GM13976 (cell line): Measurements from ENCODE around the gene CCDC33.

Experiments used
- DNase-seq: peaks from one replicate; pipeline ENCODE4 v3.0.0; 2012; ENCODE audit warnings: low spot score
- CTCF ChIP-seq: IDR thresholded peaks from 2 replicates; pipeline ENCODE4 v1.5.1; 2012; ENCODE audit warnings: borderline replicate concordance, mild to moderate bottlenecking; ENCODE audit not compliant: insufficient read depth; ENCODE audit errors: extremely low read depth, missing control alignments, control extremely low read depth
- in situ Hi-C: fragments of 300-500 bp; cut with MboI; formaldehyde crosslinking; loops from one replicate; pipeline ENCODE4 v1.12.0; 2022; ENCODE audit warnings: low sequenced_read_pairs, mixed read lengths, inconsistent platforms; ENCODE audit not compliant: unreplicated experiment

The CCDC33 gene

DNA sequence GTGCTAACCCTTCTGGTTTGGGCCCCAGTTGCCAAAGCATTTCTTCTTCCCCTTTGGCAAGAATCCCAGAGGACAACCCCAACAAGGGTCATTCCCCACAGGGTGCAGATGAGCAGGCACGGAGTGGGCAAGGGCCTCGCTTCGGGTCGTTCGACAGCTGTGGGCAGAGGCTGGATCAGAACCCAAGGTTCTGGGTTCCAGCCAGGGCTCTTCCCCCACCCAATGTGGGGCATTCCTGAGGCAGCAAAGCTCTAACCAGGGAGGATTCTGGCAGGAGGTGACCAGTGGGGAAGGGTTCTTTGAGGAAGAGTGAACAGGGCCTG lies 83.0 kb downstream of the CCDC33 start:
- no peak for DNase-seq
- in situ Hi-C loops: no loop called here
- no peak for TF ChIP-seq CTCF

DNA sequence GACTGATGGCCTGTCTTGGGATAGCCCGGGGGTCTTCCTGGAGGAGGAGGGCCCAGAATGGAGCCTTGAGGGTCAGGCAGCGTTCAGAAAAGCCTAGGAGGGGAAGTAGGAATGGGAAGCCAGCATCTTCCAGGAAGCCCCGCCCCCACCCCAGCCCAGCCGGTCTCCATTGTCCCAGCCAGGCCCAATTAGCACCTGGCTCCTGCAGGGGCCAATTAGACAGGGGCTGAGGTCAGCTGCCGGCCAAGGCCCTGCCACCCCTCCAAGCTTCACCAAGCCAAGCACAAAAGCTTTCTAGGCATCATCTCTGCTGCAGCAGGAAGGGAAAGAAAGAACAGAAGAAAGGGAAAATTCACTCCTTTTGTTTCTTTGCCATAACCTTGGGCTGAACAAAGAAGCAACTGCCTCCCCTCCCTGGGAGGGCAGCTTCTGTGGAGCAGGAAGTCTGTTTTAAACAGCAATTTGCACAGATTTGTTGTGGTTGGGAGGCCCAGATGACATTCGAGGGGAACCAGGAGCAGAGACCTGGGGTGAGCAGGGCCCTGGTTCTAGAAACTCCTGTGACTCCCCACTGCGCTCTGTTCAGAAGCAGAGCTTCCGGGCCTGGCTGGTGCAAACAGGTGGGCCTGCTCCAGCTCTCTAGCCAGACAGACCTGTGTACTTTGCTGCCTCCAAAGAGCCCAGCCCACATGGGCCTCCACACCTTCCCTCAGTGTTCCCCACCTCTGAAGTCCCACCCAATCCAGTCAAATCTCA lies 83.6 kb downstream of the CCDC33 start:
- TF ChIP-seq CTCF: no peak
- in situ Hi-C loops: no loop called here
- no peak for DNase-seq

DNA sequence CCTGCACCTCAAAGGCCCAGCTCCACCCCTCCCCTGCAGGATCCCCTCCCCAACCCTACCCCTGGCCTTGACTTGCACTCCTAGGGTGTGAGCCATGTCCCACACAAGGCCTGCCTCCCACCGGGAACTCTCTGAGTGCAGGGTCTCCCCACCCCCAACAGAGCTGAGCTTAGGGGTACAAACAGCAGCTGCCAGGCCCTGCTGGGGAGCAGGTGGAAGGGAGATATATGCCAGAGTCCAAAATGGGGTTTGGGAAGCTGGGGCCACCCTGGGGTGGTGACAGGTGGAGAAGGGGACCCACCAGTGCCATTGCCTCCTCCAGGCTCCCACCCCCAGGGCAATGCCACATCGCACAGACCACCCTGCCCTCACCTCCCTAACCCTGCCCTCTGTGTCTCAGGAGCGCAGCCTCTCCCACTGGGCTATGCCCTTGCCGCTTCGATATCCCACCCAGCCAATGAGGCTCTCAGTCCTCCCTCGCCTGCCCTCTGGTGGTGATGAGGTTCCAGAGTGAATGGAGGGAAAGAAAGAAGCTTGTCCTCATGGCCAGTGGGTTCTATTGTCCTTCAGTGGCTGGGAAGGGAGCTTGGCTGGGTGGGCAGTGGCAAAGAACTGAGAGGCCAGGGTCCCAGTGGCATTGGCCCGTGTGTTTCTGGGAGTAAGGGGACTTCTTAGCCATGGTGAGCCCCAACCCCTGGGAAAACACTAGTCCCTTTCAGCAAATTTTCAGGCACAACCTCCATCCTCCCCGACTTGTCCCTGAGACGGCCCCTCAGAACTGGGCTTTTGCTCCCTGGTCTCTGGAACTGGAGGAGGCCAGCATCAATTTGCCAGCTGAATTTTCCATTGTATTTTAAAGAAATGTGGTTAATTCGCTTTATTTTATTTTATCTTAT lies 84.5 kb downstream of the CCDC33 start:
- peak; percentile 70 for TF ChIP-seq CTCF
- in situ Hi-C loops: no loop called here
- DNase-seq: peak; percentile 68

- peak; percentile 87 for DNase-seq
- TF ChIP-seq CTCF: peak; percentile 93
- in situ Hi-C loops: no loop called here
Observed at GRCh38 chr15:74322558-74323180, 86.5 kb downstream of the CCDC33 start.

DNA sequence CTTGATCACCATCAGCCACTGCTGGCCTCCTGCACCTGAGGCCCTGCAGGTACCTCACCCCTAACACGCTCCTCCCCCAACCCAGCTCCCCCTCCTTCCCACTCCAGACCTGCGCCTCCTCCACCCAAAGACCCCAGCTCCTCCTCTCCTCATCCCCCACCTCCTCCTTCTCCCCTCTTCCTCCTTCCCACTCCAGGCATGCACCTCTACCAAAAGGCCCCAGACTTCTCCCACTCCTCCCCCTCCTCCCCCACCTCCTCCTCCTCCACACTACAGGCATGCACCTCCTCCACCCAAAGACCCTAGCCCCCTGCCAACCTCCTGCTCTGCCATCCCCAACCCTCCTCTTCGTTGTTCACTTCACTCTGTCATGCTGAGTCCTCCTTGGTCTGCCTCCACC lies 88.6 kb downstream of the CCDC33 start:
- in situ Hi-C loops: no loop called here
- DNase-seq: no peak
- TF ChIP-seq CTCF: no peak

DNA sequence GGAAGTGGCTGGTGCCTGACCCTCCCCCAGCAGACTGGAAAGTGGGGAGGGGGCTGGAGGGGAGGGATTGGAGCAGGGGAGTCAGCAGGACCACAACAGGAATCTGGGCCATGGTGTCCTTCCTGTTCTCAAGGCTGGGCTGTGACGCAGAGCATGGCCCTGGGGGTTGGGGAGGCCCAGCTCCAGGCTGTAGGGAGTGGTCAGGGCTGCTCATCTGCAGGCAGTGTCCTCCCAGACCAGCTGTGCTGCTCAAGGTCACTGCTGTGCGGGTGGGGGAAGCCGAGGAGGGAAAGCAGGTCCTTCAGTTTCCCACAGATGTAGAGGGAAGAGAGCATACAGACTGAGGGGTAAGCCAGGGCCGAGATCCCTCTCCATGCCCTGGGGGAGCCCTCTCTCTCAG lies 90.6 kb downstream of the CCDC33 start:
- no peak for TF ChIP-seq CTCF
- no peak for DNase-seq
- in situ Hi-C loops: no loop called here
